ENCODE results near the gene TREH. TPM values are rescaled to one million over a fixed set of nuclear protein-coding genes. Genes with fewer than 3 reads are reported as not detected.

The TREH gene
- total RNA-seq, 1 experiment from 2014 or later: 0.05 TPM

- no TSS peak for BruUV-seq (replicated peaks)
- ATAC-seq (no peak), DNase-seq (ENCODE audit: low read depth, low spot score) (no peak)
- in situ Hi-C loops (cut with HindIII; ENCODE audit: low pct_unique_long_range_greater_than_20kb, low sequenced_read_pairs): no loop called here
- Histone ChIP-seq H3K27ac (ENCODE audit: low read length) (no peak overlapping the region), H3K4me1 (ENCODE audit: control insufficient read depth, insufficient read depth, low read length) (no peaks in the 10 kb centered on the region), H3K36me3 (ENCODE audit: control insufficient read depth, insufficient read depth, low read length) (no peaks in the 10 kb centered on the region), H3K9me3 (ENCODE audit: control insufficient read depth, insufficient read depth, low read depth, low read length) (no peaks in the 10 kb centered on the region), H3K27me3 (ENCODE audit: control insufficient read depth, insufficient read depth, low read length) (peaks cover 10% of the 10 kb centered on the region; the same call in 1 of the 2 replicates), H3K4me3 (ENCODE audit: low read depth in 2 of 2, low read length in 2 of 2) (no peak overlapping the region)
- POLR2A ChIA-PET: no interaction called here
- CTCF ChIA-PET: no interaction called here
- TF ChIP-seq, protein P1, sequence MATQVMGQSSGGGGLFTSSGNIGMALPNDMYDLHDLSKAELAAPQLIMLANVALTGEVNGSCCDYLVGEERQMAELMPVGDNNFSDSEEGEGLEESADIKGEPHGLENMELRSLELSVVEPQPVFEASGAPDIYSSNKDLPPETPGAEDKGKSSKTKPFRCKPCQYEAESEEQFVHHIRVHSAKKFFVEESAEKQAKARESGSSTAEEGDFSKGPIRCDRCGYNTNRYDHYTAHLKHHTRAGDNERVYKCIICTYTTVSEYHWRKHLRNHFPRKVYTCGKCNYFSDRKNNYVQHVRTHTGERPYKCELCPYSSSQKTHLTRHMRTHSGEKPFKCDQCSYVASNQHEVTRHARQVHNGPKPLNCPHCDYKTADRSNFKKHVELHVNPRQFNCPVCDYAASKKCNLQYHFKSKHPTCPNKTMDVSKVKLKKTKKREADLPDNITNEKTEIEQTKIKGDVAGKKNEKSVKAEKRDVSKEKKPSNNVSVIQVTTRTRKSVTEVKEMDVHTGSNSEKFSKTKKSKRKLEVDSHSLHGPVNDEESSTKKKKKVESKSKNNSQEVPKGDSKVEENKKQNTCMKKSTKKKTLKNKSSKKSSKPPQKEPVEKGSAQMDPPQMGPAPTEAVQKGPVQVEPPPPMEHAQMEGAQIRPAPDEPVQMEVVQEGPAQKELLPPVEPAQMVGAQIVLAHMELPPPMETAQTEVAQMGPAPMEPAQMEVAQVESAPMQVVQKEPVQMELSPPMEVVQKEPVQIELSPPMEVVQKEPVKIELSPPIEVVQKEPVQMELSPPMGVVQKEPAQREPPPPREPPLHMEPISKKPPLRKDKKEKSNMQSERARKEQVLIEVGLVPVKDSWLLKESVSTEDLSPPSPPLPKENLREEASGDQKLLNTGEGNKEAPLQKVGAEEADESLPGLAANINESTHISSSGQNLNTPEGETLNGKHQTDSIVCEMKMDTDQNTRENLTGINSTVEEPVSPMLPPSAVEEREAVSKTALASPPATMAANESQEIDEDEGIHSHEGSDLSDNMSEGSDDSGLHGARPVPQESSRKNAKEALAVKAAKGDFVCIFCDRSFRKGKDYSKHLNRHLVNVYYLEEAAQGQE (IDR thresholded peaks at IDR 0.05; ENCODE audit: insufficient read depth in 1 of 2, low read depth in 2 of 2, low read length in 1 of 2): no peak
- TF ChIP-seq POLR2AphosphoS5 (IDR thresholded peaks at IDR 0.05; ENCODE audit: low read depth, low read length) (no peak), TCF7L2 (IDR thresholded peaks at IDR 0.05; ENCODE audit: low read depth, low read length) (no peak), SIN3A (IDR thresholded peaks at IDR 0.05; ENCODE audit: borderline replicate concordance, insufficient read depth, low read depth, low read length) (no peak)
- TF ChIP-seq, protein P2, sequence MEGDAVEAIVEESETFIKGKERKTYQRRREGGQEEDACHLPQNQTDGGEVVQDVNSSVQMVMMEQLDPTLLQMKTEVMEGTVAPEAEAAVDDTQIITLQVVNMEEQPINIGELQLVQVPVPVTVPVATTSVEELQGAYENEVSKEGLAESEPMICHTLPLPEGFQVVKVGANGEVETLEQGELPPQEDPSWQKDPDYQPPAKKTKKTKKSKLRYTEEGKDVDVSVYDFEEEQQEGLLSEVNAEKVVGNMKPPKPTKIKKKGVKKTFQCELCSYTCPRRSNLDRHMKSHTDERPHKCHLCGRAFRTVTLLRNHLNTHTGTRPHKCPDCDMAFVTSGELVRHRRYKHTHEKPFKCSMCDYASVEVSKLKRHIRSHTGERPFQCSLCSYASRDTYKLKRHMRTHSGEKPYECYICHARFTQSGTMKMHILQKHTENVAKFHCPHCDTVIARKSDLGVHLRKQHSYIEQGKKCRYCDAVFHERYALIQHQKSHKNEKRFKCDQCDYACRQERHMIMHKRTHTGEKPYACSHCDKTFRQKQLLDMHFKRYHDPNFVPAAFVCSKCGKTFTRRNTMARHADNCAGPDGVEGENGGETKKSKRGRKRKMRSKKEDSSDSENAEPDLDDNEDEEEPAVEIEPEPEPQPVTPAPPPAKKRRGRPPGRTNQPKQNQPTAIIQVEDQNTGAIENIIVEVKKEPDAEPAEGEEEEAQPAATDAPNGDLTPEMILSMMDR (IDR thresholded peaks at IDR 0.05): no peak
- intact Hi-C loops (cut with micrococcal nuclease; ENCODE audit: unreplicated experiment): no loop called here
Measured at GRCh38 chr11:118673361-118674081, 5.9 kb downstream of the TREH start.

- POLR2A ChIA-PET: no interaction called here
- CTCF ChIA-PET: no interaction called here
- in situ Hi-C loops (cut with HindIII; ENCODE audit: low pct_unique_long_range_greater_than_20kb, low sequenced_read_pairs) (no loop called here), intact Hi-C loops (cut with micrococcal nuclease; ENCODE audit: unreplicated experiment) (no loop called here)
- TF ChIP-seq TCF7L2 (IDR thresholded peaks at IDR 0.05; ENCODE audit: low read depth, low read length) (no peak), POLR2AphosphoS5 (IDR thresholded peaks at IDR 0.05; ENCODE audit: low read depth, low read length) (no peak), SIN3A (IDR thresholded peaks at IDR 0.05; ENCODE audit: borderline replicate concordance, insufficient read depth, low read depth, low read length) (no peak)
- TF ChIP-seq, protein P2 (IDR thresholded peaks at IDR 0.05): no peak
- TF ChIP-seq, protein P1 (IDR thresholded peaks at IDR 0.05; ENCODE audit: insufficient read depth in 1 of 2, low read depth in 2 of 2, low read length in 1 of 2): no peak
- BruUV-seq (replicated peaks): no TSS peak
- DNase-seq (ENCODE audit: low read depth, low spot score): no peak
- Histone ChIP-seq H3K4me3 (ENCODE audit: low read depth in 2 of 2, low read length in 2 of 2) (no peak overlapping the region), H3K36me3 (ENCODE audit: control insufficient read depth, insufficient read depth, low read length) (no peaks in the 10 kb centered on the region), H3K27ac (ENCODE audit: low read length) (no peak overlapping the region), H3K4me1 (ENCODE audit: control insufficient read depth, insufficient read depth, low read length) (no peaks in the 10 kb centered on the region), H3K27me3 (ENCODE audit: control insufficient read depth, insufficient read depth, low read length) (peaks cover 10% of the 10 kb centered on the region; the same call in 1 of the 2 replicates), H3K9me3 (ENCODE audit: control insufficient read depth, insufficient read depth, low read depth, low read length) (no peaks in the 10 kb centered on the region)
- ATAC-seq: 0 out of 2 replicates have a peak, but pooled peaks have one; percentile 31
Measured at GRCh38 chr11:118672846-118673245, 6.6 kb downstream of the TREH start.
